ENCODE data around the gene LARGE1. TPM values are rescaled to one million over a fixed set of nuclear protein-coding genes. Genes with fewer than 3 reads are reported as not detected.
"Not testable (repeated sequence)": the region's sequence is repeated elsewhere in the genome, so short reads cannot be mapped to it uniquely, and the experiment has no call there.

Gene LARGE1
- total RNA-seq, 4 donors from 2014 or later, result 11.8 to 33.2 (median 22.6) TPM

- 90% methylated on average over 7 of the region's 7 CpGs for WGBS, 2 donors
- H3K4me3 ChIP-seq (ENCODE audit: low read depth, poor library complexity, severe bottlenecking), result no peak overlapping the region
- intact Hi-C loops (cut with DNase I; ENCODE audit: low total_unique reads), result no loop called here
- no peak for DNase-seq (ENCODE audit: low spot score in 2 of 2)
- TF ChIP-seq POLR2A (IDR thresholded peaks at IDR 0.05), result no peak
- TF ChIP-seq, protein P1, sequence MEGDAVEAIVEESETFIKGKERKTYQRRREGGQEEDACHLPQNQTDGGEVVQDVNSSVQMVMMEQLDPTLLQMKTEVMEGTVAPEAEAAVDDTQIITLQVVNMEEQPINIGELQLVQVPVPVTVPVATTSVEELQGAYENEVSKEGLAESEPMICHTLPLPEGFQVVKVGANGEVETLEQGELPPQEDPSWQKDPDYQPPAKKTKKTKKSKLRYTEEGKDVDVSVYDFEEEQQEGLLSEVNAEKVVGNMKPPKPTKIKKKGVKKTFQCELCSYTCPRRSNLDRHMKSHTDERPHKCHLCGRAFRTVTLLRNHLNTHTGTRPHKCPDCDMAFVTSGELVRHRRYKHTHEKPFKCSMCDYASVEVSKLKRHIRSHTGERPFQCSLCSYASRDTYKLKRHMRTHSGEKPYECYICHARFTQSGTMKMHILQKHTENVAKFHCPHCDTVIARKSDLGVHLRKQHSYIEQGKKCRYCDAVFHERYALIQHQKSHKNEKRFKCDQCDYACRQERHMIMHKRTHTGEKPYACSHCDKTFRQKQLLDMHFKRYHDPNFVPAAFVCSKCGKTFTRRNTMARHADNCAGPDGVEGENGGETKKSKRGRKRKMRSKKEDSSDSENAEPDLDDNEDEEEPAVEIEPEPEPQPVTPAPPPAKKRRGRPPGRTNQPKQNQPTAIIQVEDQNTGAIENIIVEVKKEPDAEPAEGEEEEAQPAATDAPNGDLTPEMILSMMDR (IDR thresholded peaks at IDR 0.05), result no peak
These were observed 55.5 kb downstream of the LARGE1 start for GRCh38 chr22:33864723-33865130.

DNA sequence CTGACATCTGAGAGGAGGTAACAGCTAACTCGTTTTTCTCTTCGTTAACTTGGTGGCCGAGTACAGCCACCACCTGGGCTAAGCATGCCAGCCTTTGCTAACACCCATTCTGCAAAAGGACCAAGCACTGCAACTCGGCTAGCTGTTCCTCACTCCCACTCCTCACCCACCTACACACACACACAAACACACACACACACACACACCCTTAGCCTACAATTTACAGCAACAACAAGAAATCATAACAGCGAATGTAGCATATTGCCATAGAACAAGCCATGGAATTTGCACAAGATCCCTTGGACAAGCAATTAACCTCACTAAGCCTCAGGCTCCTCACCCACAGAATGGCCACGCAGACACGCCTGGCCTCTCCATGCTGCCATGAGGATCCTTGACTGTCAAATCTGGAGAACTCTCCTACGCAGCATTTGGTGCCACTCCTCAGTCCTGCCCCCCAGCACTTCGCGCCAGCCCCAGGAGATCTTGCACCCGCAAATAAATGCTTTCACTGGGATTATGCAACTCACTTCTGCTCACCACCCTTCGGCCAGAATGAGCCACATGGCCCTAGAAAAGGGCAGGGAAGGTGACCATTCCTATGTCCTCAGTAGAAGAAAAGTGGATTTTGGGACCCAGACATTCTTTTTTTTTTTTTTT, 58.9 kb downstream of the LARGE1 start:
- 85 to 86% methylated on average over 12 of the region's 12 CpGs for WGBS, 2 donors
- intact Hi-C loops (cut with DNase I; ENCODE audit: low total_unique reads), result no loop called here

DNA sequence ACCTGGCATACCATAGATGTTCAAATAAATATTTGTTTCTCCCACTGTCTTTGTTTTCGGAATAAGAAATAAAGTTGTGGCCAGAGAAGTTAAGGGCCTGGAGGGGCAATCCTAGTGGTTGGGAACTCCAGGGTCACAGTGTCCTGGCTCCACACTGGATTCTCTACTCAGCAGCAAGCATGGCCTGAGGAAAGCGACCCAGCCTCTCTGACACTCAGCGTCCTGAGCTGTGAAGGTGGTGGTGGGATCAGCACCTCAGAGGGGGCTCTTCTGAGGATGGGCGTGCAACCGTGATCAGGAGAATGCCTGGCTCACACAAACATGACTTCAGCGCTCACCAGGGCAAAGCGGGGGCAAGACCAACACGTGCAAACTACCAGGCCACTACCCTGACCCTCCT, 59.9 kb downstream of the LARGE1 start:
- DNase-seq (ENCODE audit: low spot score in 2 of 2), result no peak
- WGBS, 2 donors, result 90% methylated on average over 8 of the region's 8 CpGs
- no peak overlapping the region for H3K4me3 ChIP-seq (ENCODE audit: low read depth, poor library complexity, severe bottlenecking)
- TF ChIP-seq, protein P1 (IDR thresholded peaks at IDR 0.05), result no peak
- TF ChIP-seq POLR2A (IDR thresholded peaks at IDR 0.05), result no peak
- intact Hi-C loops (cut with DNase I; ENCODE audit: low total_unique reads), result no loop called here

More for the DNA sequence above, 58.9 kb downstream of the LARGE1 start:
- DNase-seq (ENCODE audit: low spot score in 2 of 2), result no peak
- no peak overlapping the region for H3K4me3 ChIP-seq (ENCODE audit: low read depth, poor library complexity, severe bottlenecking)
- TF ChIP-seq, protein P1 (IDR thresholded peaks at IDR 0.05), result no peak
- no peak for TF ChIP-seq POLR2A (IDR thresholded peaks at IDR 0.05)

DNA sequence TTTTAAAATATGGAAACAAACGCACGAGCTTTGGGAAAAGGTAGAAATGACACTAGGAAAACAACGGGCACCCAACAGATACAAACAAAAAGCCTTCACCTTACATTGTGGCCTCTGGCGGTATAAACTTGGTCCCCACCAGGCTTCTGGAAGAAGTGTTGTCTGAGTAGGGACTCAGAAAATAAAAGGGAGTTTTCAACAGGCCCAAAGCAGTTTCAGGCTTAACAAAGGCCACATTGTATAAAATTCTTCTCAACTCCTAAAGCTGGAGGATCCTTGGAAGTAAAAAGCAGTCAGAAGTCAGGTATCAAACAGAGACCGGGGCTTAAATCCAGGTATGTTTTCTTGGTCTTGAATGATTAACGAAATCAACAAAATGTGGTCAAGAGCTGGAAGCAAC, 61.0 kb downstream of the LARGE1 start:
- 85 to 89% methylated on average over 6 of the region's 6 CpGs for WGBS, 2 donors
- TF ChIP-seq POLR2A (IDR thresholded peaks at IDR 0.05), result no peak
- TF ChIP-seq, protein P1 (IDR thresholded peaks at IDR 0.05), result no peak
- DNase-seq (ENCODE audit: low spot score in 2 of 2), result no peak
- no peak overlapping the region for H3K4me3 ChIP-seq (ENCODE audit: low read depth, poor library complexity, severe bottlenecking)
- intact Hi-C loops (cut with DNase I; ENCODE audit: low total_unique reads), result no loop called here

DNA sequence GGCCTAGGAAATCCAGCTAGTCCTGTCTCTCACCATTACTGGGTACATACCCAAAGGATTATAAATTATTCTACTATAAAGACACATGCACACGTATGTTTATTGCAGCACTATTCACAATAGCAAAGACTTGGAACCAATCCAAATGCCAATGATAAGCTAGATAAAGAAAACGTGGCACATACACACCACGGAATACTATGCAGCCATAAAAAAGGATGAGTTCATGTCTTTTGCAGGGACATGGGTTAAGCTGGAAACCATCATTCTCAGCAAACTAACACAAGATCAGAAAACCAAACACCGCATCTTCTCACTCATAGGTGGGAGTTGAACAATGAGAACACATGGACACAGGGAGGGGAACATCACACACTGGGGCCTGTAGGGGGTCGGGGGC, 61.6 kb downstream of the LARGE1 start:
- 88 to 90% methylated on average over 5 of the region's 5 CpGs for WGBS, 2 donors
- DNase-seq (ENCODE audit: low spot score in 2 of 2); intact Hi-C loops (cut with DNase I; ENCODE audit: low total_unique reads); H3K4me3 ChIP-seq (ENCODE audit: low read depth, poor library complexity, severe bottlenecking): not testable (repeated sequence)

GRCh38 chr22:33857767-33858166, 62.5 kb downstream of the LARGE1 start:
- intact Hi-C loops (cut with DNase I; ENCODE audit: low total_unique reads); DNase-seq (ENCODE audit: low spot score in 2 of 2): not testable (repeated sequence)
- WGBS, 2 donors, result 95 to 99% methylated on average over 16 of the region's 16 CpGs

GRCh38 chr22:33854724-33855123, 65.6 kb downstream of the LARGE1 start:
- no peak for DNase-seq (ENCODE audit: low spot score in 2 of 2)
- intact Hi-C loops (cut with DNase I; ENCODE audit: low total_unique reads), result no loop called here
- no peak overlapping the region for H3K4me3 ChIP-seq (ENCODE audit: low read depth, poor library complexity, severe bottlenecking)
- TF ChIP-seq, protein P1 (IDR thresholded peaks at IDR 0.05), result no peak
- no peak for TF ChIP-seq POLR2A (IDR thresholded peaks at IDR 0.05)
- WGBS, 2 donors, result 92 to 98% methylated on average over 11 of the region's 11 CpGs

More at GRCh38 chr22:33857767-33858166, 62.5 kb downstream of the LARGE1 start:
- not testable (repeated sequence) for H3K4me3 ChIP-seq (ENCODE audit: low read depth, poor library complexity, severe bottlenecking)
